Stimulated activated CD4-positive, alpha-beta T cell treated with anti-CD3 and anti-CD28 coated beads, Interleukin-12 subunit alpha, Interleukin-12 subunit beta, amount 100 ng/mL, for 24 hours (primary cell): Measurements from ENCODE around the gene HNRNPCL2.
"Not testable (repeated sequence)": the region's sequence is repeated elsewhere in the genome, so short reads cannot be mapped to it uniquely, and the experiment has no call there.

Experiments
- DNase-seq, 2 experiments: peaks; one replicate each; pipeline ENCODE4 v3.0.0-alpha.2; 2020; ENCODE audit warnings: low read depth in 2 of 2

The HNRNPCL2 gene

DNA sequence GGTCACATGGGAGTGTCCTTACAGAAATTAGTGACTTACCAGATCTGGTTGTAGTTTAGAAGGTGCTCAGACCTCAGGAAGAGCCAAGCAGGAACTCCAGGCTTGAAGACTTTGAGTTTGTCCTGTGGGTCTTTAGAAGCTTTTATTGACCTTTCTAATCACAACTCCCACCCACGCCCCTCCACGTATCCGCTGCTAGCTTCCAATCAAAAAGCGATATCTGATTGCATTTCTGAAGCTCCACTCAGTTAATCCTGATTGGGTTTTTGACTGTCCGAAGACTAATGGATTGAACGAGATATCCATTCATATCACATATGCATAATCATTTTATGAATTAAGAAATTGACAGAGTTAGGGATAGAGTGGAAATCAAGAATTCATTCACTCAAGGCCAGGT, at the start of gene HNRNPCL2:
TSS of gene HNRNPCL2 (minus strand) at position 101 of the 400 bp plus-strand sequence. CDS start 454 bp downstream, outside the sequence.
- not testable (repeated sequence) for DNase-seq

DNA sequence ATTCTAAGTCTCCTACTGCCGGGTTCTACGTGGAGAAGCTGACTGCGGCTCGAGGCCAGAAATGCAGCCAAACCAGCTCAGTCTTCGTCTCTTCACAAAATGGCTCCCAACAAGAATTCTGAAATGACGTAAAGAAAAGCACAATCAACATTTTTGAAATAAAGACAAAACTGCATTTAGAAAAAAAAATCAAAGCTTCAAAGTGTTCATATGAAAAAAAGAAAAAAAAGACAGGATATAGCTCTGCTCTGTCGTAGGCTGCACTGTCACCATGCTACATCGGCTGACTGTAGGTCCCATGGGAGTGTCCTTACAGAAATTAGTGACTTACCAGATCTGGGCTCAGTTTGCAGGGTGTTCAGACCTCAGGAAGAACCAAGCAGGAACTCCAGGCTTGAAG, 48.9 kb upstream of the HNRNPCL2 start, which contains the start of gene HNRNPCL4:
TSS of gene HNRNPCL4 (minus strand) at position 101 of the 400 bp plus-strand sequence. CDS start 164 bp downstream, outside the sequence.
- not testable (repeated sequence) for DNase-seq

DNA sequence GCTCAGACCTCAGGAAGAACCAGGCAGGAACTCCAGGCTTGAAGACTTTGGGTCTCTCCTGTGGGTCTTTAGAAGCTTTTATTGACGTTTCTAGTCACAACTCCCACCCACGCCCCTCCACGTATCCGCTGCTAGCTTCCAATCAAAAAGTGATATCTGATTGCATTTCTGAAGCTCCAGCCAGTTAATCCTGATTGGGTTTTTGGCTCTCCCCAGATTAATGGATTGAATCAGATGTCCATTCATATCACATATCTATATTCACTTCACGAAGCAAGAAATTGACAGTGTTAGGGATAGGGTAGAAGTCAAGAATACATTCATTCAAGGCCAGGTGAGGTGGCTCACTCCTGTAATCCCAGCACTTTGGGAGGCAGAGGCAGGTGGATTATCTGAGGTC, 39.3 kb upstream of the HNRNPCL2 start, which contains the start of gene PRAMEF26:
TSS of gene PRAMEF26 (minus strand) at position 101 of the 400 bp plus-strand sequence. CDS start 2,914 bp downstream, outside the sequence.
- DNase-seq, result not testable (repeated sequence)

DNA sequence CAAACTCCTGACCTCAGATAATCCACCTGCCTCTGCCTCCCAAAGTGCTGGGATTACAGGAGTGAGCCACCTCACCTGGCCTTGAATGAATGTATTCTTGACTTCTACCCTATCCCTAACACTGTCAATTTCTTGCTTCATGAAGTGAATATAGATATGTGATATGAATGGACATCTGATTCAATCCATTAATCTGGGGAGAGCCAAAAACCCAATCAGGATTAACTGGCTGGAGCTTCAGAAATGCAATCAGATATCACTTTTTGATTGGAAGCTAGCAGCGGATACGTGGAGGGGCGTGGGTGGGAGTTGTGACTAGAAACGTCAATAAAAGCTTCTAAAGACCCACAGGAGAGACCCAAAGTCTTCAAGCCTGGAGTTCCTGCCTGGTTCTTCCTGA, 46.2 kb downstream of the HNRNPCL2 start, which contains the start of gene PRAMEF25:
TSS of gene PRAMEF25 (plus strand) at position 301 of the 400 bp plus-strand sequence. CDS start 2,920 bp downstream, outside the sequence.
- DNase-seq, result not testable (repeated sequence)
